Right lobe of liver (tissue), 4 donors: ENCODE measurements around the gene C22orf42.

Source experiments
- CTCF ChIP-seq, 4 donors: fragments of 200-600 bp in 3 of 4; fragments of 450-650 bp in 1 of 4; IDR thresholded peaks; one replicate each; pipeline versions ENCODE4 v1.5.1 to v1.8.0; 2016 to 2022; ENCODE audit warnings: antibody characterized with exemption in 4 of 4, mild to moderate bottlenecking in 2 of 4
- POLR2A ChIP-seq: fragments of 450-650 bp; IDR thresholded peaks from one replicate; pipeline ENCODE4 v1.6.1; 2017; ENCODE audit warnings: antibody characterized with exemption, mild to moderate bottlenecking
- donor health status: DM: no; HTN: no; CAD: no.
- donor health status: DM: no; HTN: no; CAD: no.
- donor health status: DM: no; HTN: yes; CAD: no.

GRCh38 chr22:32132126-32132525 lies 27.0 kb downstream of the C22orf42 start:
- TF ChIP-seq POLR2A = no peak
- TF ChIP-seq CTCF (IDR thresholded peaks at IDR 0.05) = no peak
